ENCODE data around the gene SACS. TPM values are rescaled to one million over a fixed set of nuclear protein-coding genes. Genes with fewer than 3 reads are reported as not detected.
A peak's percentile ranks its signal among the peaks of the same experiment; 100 is the strongest.

Gene SACS
- total RNA-seq, 4 donors from 2014 or later, result 60.8 to 77.5 (median 65.4) TPM

GRCh38 chr13:23349161-23349897, 84.2 kb downstream of the SACS start:
- TF ChIP-seq EP300 (IDR thresholded peaks at IDR 0.05), result no peak
- no peak for TF ChIP-seq CTCF (IDR thresholded peaks at IDR 0.05)
- H3K9me3 ChIP-seq, result no peaks in the 10 kb centered on the region
- peak overlapping the region; percentile 65 to 91 (median 78) for H3K27ac ChIP-seq
- H3K27me3 ChIP-seq, result no peaks in the 10 kb centered on the region
- H3K36me3 ChIP-seq, result peaks cover 0 to 24% of the 10 kb centered on the region in 2 donors
- H3K4me1 ChIP-seq, result peaks cover 4 to 87% (median 31%) of the 10 kb centered on the region in 3 donors
- ATAC-seq, result peak; percentile 77
- 89 to 92% methylated on average over 4 of the region's 4 CpGs for WGBS, 2 donors (ENCODE audit: low coverage in 1 of 2)
- H3K4me3 ChIP-seq, result no peak overlapping the region

GRCh38 chr13:23348262-23349127, 85.0 kb downstream of the SACS start:
- WGBS, 2 donors (ENCODE audit: low coverage in 1 of 2), result 46 to 61% methylated on average over 4 of the region's 4 CpGs
- Histone ChIP-seq H3K36me3 (peaks cover 0 to 22% of the 10 kb centered on the region in 2 donors), H3K4me3 (no peak overlapping the region), H3K9me3 (no peaks in the 10 kb centered on the region), H3K27me3 (no peaks in the 10 kb centered on the region), H3K4me1 (peaks cover 4 to 94% (median 31%) of the 10 kb centered on the region in 3 donors), H3K27ac (peak overlapping the region; percentile 65 to 91 (median 78))
- TF ChIP-seq POLR2A (IDR thresholded peaks at IDR 0.05), result no peak
- peak; percentile 23 for TF ChIP-seq EP300 (IDR thresholded peaks at IDR 0.05)
- TF ChIP-seq CTCF (IDR thresholded peaks at IDR 0.05), result peak in 2 of 4 experiments; percentile 35 to 43
- peak; percentile 91 for TF ChIP-seq POLR2AphosphoS5 (IDR thresholded peaks at IDR 0.05)
- ATAC-seq, result peak; percentile 68

GRCh38 chr13:23347601-23348000, 85.9 kb downstream of the SACS start:
- Histone ChIP-seq H3K36me3 (peaks cover 0 to 14% of the 10 kb centered on the region in 2 donors), H3K4me1 (peaks cover 4 to 90% (median 31%) of the 10 kb centered on the region in 3 donors), H3K27ac (peak overlapping the region; percentile 22 to 91 (median 78)), H3K9me3 (no peaks in the 10 kb centered on the region), H3K4me3 (no peak overlapping the region), H3K27me3 (no peaks in the 10 kb centered on the region)
- 100% methylated on average over 1 of the region's 1 CpG for WGBS, 2 donors (ENCODE audit: low coverage in 1 of 2)
- ATAC-seq, result no peak
- TF ChIP-seq POLR2A (IDR thresholded peaks at IDR 0.05) (no peak), CTCF (IDR thresholded peaks at IDR 0.05) (no peak), EP300 (IDR thresholded peaks at IDR 0.05) (no peak), POLR2AphosphoS5 (IDR thresholded peaks at IDR 0.05) (no peak)

GRCh38 chr13:23344931-23345595, 88.4 kb downstream of the SACS start:
- TF ChIP-seq EP300 (IDR thresholded peaks at IDR 0.05), result no peak
- TF ChIP-seq CTCF (IDR thresholded peaks at IDR 0.05), result peak in 3 of 4 experiments; percentile 7 to 18 (median 11)
- no peak for TF ChIP-seq POLR2A (IDR thresholded peaks at IDR 0.05)
- TF ChIP-seq POLR2AphosphoS5 (IDR thresholded peaks at IDR 0.05), result no peak
- ATAC-seq, result no peak
- H3K4me3 ChIP-seq, result no peak overlapping the region
- 38 to 40% methylated on average over 4 of the region's 4 CpGs for WGBS, 2 donors (ENCODE audit: low coverage in 1 of 2)
- no peaks in the 10 kb centered on the region for H3K9me3 ChIP-seq
- peaks cover 3 to 22% of the 10 kb centered on the region in 2 donors for H3K36me3 ChIP-seq
- peaks cover 4 to 68% (median 28%) of the 10 kb centered on the region in 3 donors for H3K4me1 ChIP-seq
- H3K27me3 ChIP-seq, result no peaks in the 10 kb centered on the region
- peak overlapping the region; percentile 64 to 89 (median 74) for H3K27ac ChIP-seq

Data from gastroesophageal sphincter (tissue), 4 donors.